Left kidney (tissue), 2 donors: ENCODE data around the gene TIAM1. TPM values are rescaled to one million over a fixed set of nuclear protein-coding genes. Genes with fewer than 3 reads are reported as not detected.
"Not testable (repeated sequence)": the region's sequence is repeated elsewhere in the genome, so short reads cannot be mapped to it uniquely, and the experiment has no call there.

Experiments used
- DNase-seq: peaks from one replicate; pipeline ENCODE4 v3.0.0-alpha.2; 2013
- polyA plus RNA-seq: library from polyadenylated mRNA; unstranded; fragments of 120-200 nt; gene quantifications from one replicate; pipeline ENCODE4 v1.2.1, GENCODE V29; 2013; ENCODE audit not compliant: insufficient read length

Gene TIAM1
- polyA plus RNA-seq, 1 donor: 18.1 TPM

- DNase-seq: no peak
Measured at GRCh38 chr21:31254131-31254530, 89.9 kb downstream of the TIAM1 start.

- DNase-seq: no peak
Measured at GRCh38 chr21:31253684-31254083, 90.4 kb downstream of the TIAM1 start.

- DNase-seq: no peak
Measured at GRCh38 chr21:31252611-31253010, 91.5 kb downstream of the TIAM1 start.

DNA sequence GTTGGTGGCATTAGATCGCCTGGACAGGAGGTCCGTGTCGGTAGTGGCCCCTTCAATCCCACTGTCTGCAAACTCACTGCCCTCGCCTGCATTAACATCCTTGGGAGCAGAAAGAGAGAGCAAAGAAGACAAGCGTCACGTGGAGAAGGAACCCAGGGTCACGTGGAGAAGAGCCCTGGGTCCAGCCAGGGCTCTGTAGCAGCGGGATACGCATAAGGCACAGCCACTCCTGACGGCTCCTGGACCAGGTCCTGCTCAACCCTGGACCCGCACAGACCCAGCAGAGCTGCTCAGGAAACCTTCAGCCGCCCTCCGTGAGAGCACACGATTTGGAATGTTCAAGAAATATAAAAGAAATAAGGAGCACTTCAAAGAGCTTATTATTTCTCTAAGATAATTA lies 92.0 kb downstream of the TIAM1 start:
- no peak for DNase-seq

GRCh38 chr21:31251686-31252085 lies 92.4 kb downstream of the TIAM1 start:
- DNase-seq: no peak

- DNase-seq: no peak
Measured at GRCh38 chr21:31248598-31248997, 95.5 kb downstream of the TIAM1 start.

DNA sequence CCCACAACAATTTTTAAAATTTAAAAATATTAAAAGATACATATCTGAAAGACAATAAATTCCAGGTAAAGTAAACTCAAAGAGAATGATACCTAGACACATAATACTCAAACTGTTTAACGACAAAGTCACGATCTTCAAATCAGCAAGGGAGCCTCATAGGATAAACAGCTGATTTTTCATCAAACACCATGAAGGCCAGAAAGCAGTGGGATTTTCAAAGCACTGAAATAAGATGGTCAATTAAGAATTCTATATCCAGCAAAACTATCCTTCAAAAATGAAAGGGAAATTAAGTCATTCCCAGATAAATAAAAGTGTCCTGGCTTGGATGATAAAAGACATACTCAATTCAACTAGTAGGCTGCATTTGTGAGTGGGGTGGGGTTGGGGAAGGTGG lies 100.5 kb downstream of the TIAM1 start:
- DNase-seq: no peak

GRCh38 chr21:31236528-31236927 lies 107.5 kb downstream of the TIAM1 start:
- no peak for DNase-seq

GRCh38 chr21:31235671-31236450 lies 108.2 kb downstream of the TIAM1 start:
- no peak for DNase-seq

DNA sequence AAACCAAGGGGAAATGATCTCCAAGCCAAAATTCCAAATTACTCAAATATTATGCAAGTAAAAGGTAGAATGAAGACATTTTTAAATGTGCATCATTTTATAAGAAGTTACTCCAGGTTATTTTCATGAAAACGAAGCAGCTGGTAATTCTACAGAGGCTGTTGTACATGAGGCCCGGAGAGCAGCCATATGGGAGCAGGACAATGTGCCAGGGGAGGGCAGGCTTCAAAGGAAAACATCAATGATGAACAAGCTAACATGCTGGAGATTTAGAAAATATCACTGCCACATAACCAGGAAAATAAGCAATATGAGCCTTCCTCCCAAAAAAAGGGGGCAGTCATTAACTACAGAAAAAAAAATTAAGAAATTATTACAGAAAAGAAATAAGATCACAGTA lies 109.1 kb downstream of the TIAM1 start:
- no peak for DNase-seq

GRCh38 chr21:31233711-31234110 lies 110.3 kb downstream of the TIAM1 start:
- DNase-seq: no peak

DNA sequence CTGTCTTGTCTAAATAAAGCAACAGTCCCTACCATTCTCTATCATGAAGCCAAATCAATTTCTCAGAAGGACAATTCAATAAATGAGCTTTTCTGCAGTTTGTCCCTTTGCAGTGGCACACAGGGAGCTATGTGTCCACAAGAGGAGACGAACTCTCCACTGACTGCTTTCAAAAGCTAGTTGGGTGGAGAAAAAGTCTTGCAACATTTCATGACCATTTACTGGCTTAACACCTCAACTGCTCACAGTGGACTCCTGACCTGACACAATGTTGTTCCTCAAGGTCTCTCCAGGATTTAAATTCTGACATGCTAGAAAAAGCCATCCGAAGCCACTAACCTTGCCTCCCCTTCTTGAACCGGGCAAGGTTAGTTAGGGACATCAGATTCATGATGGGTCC lies 111.7 kb downstream of the TIAM1 start:
- no peak for DNase-seq

- no peak for DNase-seq
Measured at GRCh38 chr21:31230937-31231336, 113.1 kb downstream of the TIAM1 start.

DNA sequence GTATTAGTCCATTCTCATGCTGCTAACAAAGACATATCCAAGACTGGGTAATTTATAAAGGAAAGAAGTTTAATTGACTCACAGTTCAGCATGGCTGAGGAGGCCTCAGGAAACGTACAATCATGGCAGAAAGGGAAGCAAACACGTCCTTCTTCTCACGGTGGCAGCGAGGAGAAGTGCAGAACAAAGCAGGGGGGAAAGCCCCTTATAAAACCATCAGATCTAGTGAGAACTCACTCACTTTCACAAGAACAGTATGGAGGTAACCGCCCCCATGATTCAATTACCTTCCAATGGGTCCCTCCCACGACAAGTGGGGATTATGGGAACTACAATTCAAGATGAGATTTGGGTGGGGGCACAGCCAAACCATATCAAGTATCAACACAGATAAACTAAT lies 115.3 kb downstream of the TIAM1 start:
- not testable (repeated sequence) for DNase-seq

DNA sequence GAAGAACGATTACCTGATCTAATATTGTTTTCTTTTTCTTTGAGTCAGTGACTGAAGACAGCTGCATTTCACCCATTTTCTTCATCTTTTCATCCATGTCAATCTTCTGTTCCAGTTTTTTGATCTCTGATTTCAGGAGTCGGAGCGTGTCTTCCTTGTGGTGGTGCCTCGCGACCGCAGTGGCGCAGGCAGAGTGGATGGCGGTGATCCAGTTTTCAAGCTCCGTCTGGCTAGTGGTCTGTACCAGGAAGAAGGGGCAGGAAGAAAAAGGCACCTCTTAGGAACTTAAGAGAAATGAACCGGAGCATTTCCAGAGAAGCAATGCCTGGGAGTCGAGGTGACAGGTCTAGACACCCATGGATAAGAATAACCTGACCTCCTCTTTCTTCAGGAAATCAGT lies 118.3 kb downstream of the TIAM1 start:
- DNase-seq: no peak

GRCh38 chr21:31222142-31222541 lies 121.9 kb downstream of the TIAM1 start:
- DNase-seq: no peak

- DNase-seq: peak; percentile 37
Measured at GRCh38 chr21:31221043-31221442, 123.0 kb downstream of the TIAM1 start.

DNA sequence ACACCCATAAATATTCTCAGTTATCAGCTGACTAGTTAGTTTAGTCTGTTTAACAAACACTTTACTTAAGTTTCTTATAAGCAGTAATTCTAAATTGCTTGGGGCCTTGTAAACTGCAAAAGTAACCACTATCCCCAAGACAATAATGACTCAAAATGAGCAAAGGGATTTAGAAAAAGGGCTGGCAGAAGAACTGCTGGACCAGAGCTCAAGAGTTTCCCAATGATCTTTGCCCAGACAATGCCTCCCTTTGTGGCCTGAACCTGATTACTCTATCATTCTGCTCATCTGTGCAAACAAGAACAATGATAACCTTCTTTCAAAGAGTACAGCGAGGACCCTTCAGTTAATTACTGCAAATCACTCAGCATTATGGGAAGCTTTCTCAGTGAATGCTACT lies 123.5 kb downstream of the TIAM1 start:
- no peak for DNase-seq

GRCh38 chr21:31218830-31219608 lies 125.0 kb downstream of the TIAM1 start:
- DNase-seq: peak; percentile 59

DNA sequence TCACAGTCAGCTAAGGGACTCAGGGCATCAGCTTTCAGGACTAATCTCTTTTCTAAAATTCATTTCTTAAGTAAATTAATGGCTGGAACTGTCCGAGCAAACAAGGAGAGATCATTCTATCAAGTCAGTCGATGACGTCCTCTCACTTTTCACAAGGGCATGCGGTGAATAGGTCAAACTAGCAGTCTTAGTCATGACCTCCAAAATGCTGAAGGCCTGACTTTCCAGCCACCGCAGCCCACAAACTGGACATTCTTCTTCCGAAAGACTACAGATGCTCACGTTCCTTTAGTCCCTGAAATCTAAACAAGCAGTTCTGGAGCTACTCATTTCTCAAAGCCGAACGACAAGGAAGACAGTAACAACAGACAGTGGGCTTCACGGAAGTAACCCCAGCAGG lies 127.9 kb downstream of the TIAM1 start:
- DNase-seq: no peak

DNA sequence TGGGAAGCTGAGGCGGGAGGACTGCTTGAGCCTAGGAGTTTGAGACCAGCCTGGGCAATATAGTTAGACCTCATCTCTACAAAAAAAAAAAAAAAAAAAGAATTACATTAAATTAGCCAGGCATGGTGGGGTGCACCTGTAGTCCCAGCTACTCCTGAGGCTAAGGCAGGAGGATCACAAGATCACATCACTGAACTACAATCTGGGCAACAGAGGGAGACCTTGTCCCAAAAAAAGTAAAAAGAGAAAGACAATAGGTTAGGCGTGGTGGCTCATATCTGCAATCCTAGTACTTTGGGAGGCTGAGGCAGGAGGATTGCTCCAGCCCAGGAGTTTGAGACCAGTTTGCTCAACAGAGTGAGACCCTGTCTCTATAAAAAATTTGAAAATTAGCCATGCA lies 130.3 kb downstream of the TIAM1 start:
- no peak for DNase-seq

DNA sequence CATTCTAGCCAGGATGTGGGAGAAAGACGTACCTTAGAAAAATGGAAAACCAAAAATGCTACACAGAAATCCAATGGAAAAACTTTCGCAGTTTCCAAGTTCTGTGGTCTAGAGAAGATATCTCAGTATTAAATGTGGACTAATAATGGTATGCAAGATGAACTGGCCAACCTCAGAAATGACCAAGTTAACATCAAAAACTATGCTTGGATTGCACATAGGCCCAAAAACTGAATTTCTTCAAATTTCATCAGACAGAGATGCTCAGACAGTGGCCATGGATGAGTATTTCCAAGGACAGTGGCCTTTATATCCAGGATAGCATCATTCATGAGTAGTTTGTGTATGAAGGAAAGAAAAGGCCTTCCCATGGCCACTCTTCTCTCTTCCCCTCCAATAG lies 132.2 kb downstream of the TIAM1 start:
- no peak for DNase-seq

- DNase-seq: no peak
Measured at GRCh38 chr21:31205412-31205811, 138.6 kb downstream of the TIAM1 start.

- no peak for DNase-seq
Measured at GRCh38 chr21:31204801-31205200, 139.3 kb downstream of the TIAM1 start.
